Activated CD8-positive, alpha-beta memory T cell treated with anti-CD3 and anti-CD28 coated beads for 36 hours (primary cell): Measurements from ENCODE around the gene CUL2. TPM values are rescaled to one million over a fixed set of nuclear protein-coding genes. Genes with fewer than 3 reads are reported as not detected.

Experiments used
- CTCF ChIA-PET: fragments of 350-600 bp; sonication (Branson Sonifier 250); formaldehyde crosslinking; loops from one replicate; lab custom pipeline; 2021; ENCODE audit warnings: antibody characterized with exemption; lab: Charles Lee
- POLR2A ChIA-PET: fragments of 350-600 bp; sonication (Branson Sonifier 250); formaldehyde crosslinking; loops from one replicate; lab custom pipeline; 2021; ENCODE audit warnings: antibody characterized with exemption; lab: Charles Lee
- total RNA-seq, 2 experiments: library from RNA; stranded (reverse); gene quantifications; one replicate each; pipeline ENCODE4 v1.2.3, GENCODE V29; 2021

The CUL2 gene
- total RNA-seq, 2 experiments from 2014 or later: 54.7 to 58.6 TPM

DNA sequence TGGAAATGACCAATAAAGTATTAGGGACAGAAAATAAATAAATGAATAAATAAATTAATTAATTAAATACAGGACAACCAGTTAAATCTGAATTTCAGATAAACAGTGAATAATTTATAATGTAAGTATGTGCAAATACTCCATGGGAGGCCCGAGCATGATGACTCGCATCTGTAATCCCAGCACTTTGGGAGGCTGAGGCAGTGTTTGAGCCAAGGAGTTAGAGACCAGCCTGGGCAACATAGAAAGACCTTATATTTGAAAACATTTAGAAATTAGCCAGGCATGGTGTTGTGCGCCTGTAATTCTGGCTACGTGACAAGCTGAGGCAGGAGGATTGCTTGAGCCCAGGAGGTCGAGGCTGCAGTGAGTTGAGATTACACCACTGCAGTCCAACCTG is 123.7 kb downstream of the CUL2 start:
- ChIA-PET CTCF (no interaction called here), POLR2A (no interaction called here)

DNA sequence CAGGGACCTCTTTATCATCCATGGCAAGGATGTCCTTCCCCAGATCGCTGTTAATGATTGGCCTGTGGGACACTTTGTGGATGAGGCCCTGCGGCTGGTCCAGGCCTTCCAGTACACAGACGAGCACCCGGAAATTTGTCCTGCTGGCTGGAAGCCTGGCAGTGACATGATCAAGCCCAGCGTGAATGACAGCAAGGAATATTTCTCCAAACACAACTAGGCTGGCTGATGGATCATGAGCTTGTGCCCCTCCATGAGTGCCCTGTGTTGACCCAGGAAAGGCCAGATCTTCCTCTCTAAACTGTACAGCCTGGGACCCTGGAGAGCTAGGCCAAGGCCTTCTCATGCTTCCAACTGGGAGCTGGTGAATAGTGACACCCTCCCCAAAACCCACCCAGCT is 124.1 kb downstream of the CUL2 start:
- ChIA-PET CTCF (no interaction called here), POLR2A (no interaction called here)

DNA sequence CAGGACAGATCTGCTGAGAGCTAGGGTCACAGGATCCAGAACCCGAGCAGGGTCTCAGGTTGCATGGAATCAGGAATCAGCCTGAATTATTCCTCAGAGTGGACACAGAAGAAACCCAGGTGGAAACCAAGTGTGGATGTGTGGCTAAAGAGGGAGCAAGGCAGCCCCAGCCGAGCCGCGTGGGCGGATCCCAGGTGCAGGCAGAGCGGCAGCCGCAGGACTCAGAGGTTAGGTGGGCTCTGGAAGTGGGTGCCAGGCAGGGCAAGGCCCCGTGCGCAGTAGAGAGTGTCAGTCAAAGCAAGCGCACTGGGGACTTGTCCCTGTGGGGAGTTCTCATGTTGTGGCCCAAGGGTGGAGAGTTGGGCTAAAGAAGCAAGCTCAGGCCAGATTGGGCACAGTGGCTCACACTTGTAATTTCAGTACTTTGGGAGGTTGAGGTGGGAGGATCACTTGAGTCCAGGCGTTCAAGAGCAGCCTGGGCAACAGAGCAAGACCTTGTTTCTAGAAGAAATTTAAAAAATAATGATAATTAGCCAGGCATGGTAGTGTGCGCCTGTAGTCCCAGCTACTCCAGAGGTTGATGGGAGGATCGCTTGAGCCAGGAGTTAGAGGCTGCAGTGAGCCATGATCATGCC is 125.9 kb downstream of the CUL2 start:
- CTCF ChIA-PET: no interaction called here
- POLR2A ChIA-PET: no interaction called here

DNA sequence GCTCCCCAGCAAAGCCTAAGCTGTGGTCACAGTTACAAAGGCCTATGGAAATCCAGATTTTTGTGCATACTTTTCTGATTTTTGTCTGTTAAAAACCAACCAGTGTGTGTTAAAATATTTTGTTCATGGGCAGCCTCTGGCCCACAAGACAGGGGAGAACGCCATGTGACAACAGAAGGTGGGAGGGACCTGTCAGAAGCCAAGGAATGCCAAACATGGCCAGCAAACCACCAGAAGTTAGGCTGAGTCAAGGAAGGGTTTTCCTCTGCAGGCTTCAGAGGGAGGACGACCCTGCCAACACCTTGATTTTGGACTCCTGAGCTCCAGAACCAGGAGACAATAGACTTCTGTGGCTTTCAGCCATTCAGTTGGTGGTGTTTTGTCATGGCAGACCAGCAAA is 127.3 kb downstream of the CUL2 start:
- POLR2A ChIA-PET: no interaction called here
- CTCF ChIA-PET: no interaction called here

DNA sequence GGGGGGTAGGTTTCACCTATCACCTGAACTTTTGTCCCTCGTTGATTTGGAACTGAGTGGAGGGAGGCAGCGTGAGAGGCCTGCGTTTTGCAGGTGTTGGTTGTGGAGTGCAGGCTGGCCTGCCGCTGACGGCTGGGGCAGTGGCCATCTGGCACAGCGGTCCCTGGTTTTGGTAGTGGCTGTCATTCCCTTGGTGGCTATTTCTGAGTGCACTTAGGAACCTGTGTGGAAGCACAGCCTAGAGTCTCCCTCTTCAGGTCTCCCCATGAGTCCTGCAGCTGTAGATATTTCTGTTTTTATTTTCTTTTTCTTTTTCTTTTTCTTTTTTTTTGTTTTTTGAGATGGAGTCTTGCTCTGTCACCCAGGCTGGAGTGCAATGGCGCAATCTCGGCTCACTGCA is 129.2 kb downstream of the CUL2 start:
- ChIA-PET POLR2A (no interaction called here), CTCF (no interaction called here)

DNA sequence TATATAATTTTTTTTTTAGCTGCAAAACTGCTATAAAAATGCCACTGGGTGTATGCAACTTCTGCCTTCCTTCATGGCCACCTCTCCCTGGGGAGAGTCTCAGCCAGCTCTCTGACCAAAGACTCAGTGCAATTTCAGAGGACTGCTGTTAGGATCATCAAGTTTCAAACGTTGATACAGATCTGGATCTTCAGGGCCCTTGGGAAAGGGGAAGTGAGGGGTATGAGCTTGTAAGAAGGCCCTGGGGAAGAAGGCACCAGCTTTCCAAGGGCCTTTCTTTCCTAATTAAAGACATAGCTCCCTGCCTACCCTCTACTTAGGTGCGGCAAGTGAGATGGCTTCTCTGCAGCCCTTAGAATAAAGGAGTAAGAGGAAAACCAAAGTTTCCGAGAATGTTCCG is 130.4 kb downstream of the CUL2 start:
- ChIA-PET CTCF (no interaction called here), POLR2A (no interaction called here)

DNA sequence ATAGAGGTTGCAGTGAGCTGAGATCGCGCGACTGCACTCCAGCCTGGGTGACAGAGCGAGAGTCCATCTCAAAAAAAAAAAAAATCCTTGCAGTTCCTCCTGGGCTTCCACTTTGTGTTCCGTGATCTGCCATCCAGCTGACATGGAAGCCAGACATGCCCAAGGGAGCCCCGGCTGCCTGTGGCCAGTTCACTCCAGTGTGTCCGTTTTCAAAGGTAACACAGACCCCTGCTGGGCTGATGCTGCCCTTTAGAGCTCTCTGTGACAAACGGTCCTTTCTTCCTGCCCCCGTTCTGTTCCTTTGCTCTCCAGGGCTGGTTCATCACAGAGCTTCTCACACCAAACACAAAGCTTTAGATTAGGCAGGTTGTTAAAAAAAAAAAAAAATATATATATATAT is 130.8 kb downstream of the CUL2 start:
- ChIA-PET POLR2A (no interaction called here), CTCF (no interaction called here)

Other genes with a start within 250 kb of the CUL2 start
- gene CREM, start 36.5 kb upstream of the CUL2 start, total RNA-seq: 100 to 1,000 TPM; 139 to 143 TPM
- 10 to 100 TPM; 62.5 to 62.8 TPM for gene CCNY, start 246.2 kb upstream of the CUL2 start, total RNA-seq